GM21825 (cell line): Measurements from ENCODE around the gene CACNA2D1.

Experiments used
- ATAC-seq: cut with Tn5 transposase; IDR thresholded peaks from one replicate; pipeline ENCODE4 v1.9.1; 2021; ENCODE audit warnings: mild to moderate bottlenecking, moderate library complexity; ENCODE audit not compliant: unreplicated experiment

CACNA2D1 gene

GRCh38 chr7:82010416-82010815, 433.2 kb downstream of the CACNA2D1 start:
- no peak for ATAC-seq

- ATAC-seq, result no peak
Measured at GRCh38 chr7:82007315-82007714, 436.3 kb downstream of the CACNA2D1 start.

- ATAC-seq, result no peak
Measured at GRCh38 chr7:82005056-82005455, 438.5 kb downstream of the CACNA2D1 start.

GRCh38 chr7:81993186-81993585, 450.4 kb downstream of the CACNA2D1 start:
- no peak for ATAC-seq

- ATAC-seq, result no peak
Measured at GRCh38 chr7:81990395-81990794, 453.2 kb downstream of the CACNA2D1 start.

GRCh38 chr7:81986723-81987470, 456.7 kb downstream of the CACNA2D1 start:
- ATAC-seq, result no peak

GRCh38 chr7:81983406-81983805, 460.2 kb downstream of the CACNA2D1 start:
- ATAC-seq, result no peak

- ATAC-seq, result no peak
Measured at GRCh38 chr7:81973117-81973516, 470.5 kb downstream of the CACNA2D1 start.

GRCh38 chr7:81960026-81960425, 483.6 kb downstream of the CACNA2D1 start:
- ATAC-seq, result no peak

- ATAC-seq, result no peak
Measured at GRCh38 chr7:81957517-81957916, 486.1 kb downstream of the CACNA2D1 start.

GRCh38 chr7:81956520-81956919, 487.1 kb downstream of the CACNA2D1 start:
- no peak for ATAC-seq

GRCh38 chr7:81949306-81949705, 494.3 kb downstream of the CACNA2D1 start:
- ATAC-seq, result no peak

- ATAC-seq, result no peak
Measured at GRCh38 chr7:81944058-81944457, 499.5 kb downstream of the CACNA2D1 start.

GRCh38 chr7:81937091-81937490, 506.5 kb downstream of the CACNA2D1 start:
- ATAC-seq, result no peak

GRCh38 chr7:81934596-81935301, 508.8 kb downstream of the CACNA2D1 start:
- no peak for ATAC-seq

- ATAC-seq, result no peak
Measured at GRCh38 chr7:81932936-81933335, 510.6 kb downstream of the CACNA2D1 start.

- ATAC-seq, result no peak
Measured at GRCh38 chr7:81929386-81929785, 514.2 kb downstream of the CACNA2D1 start.

- no peak for ATAC-seq
Measured at GRCh38 chr7:81926154-81926553, 517.4 kb downstream of the CACNA2D1 start.

GRCh38 chr7:81925530-81925929, 518.0 kb downstream of the CACNA2D1 start:
- ATAC-seq, result peak; percentile 64

- ATAC-seq, result no peak
Measured at GRCh38 chr7:81924494-81924893, 519.1 kb downstream of the CACNA2D1 start.

- no peak for ATAC-seq
Measured at GRCh38 chr7:81919494-81919893, 524.1 kb downstream of the CACNA2D1 start.

GRCh38 chr7:81908220-81908619, 535.4 kb downstream of the CACNA2D1 start:
- no peak for ATAC-seq
